RWPE1 (cell line): ENCODE data around the gene DMXL1.

Experiments
- CTCF ChIA-PET: fragments of 350-600 bp; sonication (Branson Sonifier 250); formaldehyde crosslinking; extraction: SDS; loops from one replicate; lab custom pipeline; 2021; lab: Yijun Ruan, JAX
- POLR2A ChIA-PET: fragments of 400-600 bp; formaldehyde crosslinking; extraction: SDS; loops from one replicate; lab custom pipeline; 2020; ENCODE audit warnings: antibody characterized with exemption; ENCODE audit not compliant: low non-redundant PET; lab: Yijun Ruan, JAX
- DNase-seq: peaks from one replicate; pipeline ENCODE4 v3.0.0; 2012; ENCODE audit warnings: low spot score
- H3K27ac ChIP-seq: fragments of 450-650 bp; 2 replicates; pipeline ENCODE4 v1.5.1; 2017
- TF ChIP-seq, protein P1 (sequence below): fragments of 450-650 bp; conservative IDR thresholded peaks from 2 replicates; pipeline ENCODE4 v1.5.1; 2017; ENCODE audit warnings: low read depth, mild to moderate bottlenecking

The DMXL1 gene

DNA sequence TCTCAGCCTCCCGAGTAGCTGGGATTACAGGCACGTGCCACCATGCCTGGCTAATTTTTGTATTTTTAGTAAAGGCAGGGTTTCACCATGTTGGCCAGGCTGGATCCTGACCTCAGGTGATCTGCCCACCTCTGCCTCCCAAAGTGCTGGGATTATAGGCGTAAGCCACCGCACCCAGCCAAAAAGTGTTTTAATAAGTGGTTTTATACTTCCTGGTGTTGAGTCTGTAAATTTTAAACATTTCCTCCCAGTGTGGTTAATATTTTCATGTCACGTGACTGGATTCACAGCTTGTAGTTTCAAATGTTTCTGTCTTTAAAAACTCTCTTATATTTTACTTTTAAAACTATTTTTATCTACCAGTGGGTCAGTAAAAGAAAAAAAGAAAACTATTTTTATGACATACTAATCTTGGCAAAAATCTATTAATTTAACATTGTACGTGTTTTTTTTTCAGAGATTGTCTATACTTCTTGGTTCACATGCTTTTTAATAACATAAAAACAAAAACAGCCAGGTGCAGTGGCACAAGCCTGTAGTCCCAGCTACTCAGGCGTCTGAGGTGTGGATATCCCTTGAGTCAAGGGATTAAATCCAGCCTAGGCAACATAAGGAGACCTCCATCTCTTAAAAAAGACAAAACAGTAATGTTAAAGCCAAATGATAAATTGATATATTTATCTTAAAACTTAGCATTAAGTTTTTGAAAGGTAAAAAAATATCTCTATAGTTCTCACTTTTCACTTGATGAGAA is 117.1 kb downstream of the DMXL1 start:
- DNase-seq = no peak
- POLR2A ChIA-PET = no interaction called here
- TF ChIP-seq, protein P1, sequence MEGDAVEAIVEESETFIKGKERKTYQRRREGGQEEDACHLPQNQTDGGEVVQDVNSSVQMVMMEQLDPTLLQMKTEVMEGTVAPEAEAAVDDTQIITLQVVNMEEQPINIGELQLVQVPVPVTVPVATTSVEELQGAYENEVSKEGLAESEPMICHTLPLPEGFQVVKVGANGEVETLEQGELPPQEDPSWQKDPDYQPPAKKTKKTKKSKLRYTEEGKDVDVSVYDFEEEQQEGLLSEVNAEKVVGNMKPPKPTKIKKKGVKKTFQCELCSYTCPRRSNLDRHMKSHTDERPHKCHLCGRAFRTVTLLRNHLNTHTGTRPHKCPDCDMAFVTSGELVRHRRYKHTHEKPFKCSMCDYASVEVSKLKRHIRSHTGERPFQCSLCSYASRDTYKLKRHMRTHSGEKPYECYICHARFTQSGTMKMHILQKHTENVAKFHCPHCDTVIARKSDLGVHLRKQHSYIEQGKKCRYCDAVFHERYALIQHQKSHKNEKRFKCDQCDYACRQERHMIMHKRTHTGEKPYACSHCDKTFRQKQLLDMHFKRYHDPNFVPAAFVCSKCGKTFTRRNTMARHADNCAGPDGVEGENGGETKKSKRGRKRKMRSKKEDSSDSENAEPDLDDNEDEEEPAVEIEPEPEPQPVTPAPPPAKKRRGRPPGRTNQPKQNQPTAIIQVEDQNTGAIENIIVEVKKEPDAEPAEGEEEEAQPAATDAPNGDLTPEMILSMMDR = no peak
- no peak overlapping the region for H3K27ac ChIP-seq
- CTCF ChIA-PET = interaction anchor here (1.1 kb wide), 1 partner anchor 224 kb away, joined by 3 read pairs; no protein-coding TSS in a partner anchor

DNA sequence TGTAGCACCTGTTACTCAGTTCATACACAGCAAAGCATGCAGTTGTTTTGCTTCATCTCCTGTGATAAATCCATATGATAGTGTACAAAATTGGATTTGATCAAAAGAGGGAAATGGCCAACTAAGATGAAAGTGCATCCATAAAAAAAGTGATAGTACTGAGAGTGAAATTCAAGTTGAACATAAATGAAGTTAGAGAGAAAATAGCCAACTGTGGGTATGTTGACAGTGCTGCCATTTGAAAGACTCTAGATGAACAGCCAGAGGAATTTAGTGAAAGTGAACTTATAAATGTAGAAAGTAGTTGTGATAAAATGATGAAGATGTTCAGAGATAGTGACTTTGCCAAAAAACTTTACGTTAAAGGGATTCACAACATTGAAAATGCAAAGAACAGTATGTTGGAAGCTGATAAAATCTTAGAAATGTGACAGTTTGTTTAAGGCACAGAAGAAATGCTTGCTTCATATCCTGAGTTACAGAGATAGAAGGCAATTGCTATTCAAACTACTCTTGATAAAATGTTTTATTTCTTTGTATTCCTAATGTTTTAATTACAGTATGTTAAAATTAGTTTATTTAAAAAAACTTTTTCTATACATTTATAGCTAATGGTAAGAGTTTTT is 119.7 kb downstream of the DMXL1 start:
- ChIA-PET CTCF (interaction anchor here (0.6 kb wide), 2 partner anchors 140 to 682 kb away, joined by 3 to 5 read pairs; no protein-coding TSS in a partner anchor), POLR2A (no interaction called here)
- DNase-seq = no peak
- no peak overlapping the region for H3K27ac ChIP-seq
- TF ChIP-seq, protein P1 = no peak

DNA sequence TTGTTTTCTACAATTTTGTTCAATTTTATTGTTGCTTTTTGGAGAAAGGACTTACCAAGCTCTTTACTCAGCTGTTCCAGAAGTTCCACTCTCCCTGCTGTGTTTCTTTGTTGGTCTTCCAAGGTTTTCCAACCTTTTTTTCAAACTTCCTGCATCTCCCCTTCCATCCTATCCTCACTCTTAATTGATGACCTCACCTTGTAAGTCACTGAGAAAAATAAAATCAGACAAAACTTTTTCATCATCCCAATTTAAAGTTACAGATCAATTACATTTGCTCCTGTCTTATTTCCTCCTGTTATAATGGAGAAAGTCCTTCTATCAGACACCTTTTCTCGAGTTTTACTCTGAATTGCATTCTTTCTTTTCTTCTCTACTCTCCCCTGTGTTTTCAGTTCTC is 121.1 kb downstream of the DMXL1 start:
- H3K27ac ChIP-seq = no peak overlapping the region
- POLR2A ChIA-PET = no interaction called here
- DNase-seq = no peak
- TF ChIP-seq, protein P1 = no peak
- CTCF ChIA-PET = interaction anchor here (1.2 kb wide), 1 partner anchor 20 kb away, joined by 8 read pairs; no protein-coding TSS in a partner anchor

DNA sequence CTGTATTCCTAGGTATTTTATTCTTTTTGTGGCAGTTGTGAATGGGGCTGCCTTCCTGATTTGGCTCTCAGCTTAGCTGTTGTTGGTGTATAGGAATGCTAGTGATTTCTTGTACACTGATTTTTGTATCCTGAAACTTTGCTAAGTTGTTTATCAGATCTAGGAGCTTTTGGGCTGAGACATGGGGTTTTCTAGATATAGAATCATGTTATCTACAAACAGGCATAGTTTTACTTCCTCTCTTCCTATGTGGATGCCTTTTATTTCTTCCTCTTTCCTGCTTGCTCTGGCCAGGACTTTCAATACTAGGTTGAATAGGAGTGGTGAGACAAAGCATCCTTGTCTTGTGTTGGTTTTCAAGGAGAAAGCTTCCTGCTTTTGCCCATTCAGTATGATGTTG is 129.9 kb downstream of the DMXL1 start:
- ChIA-PET CTCF (interaction anchor here (0.6 kb wide), 1 partner anchor 285 kb away, joined by 6 read pairs; no protein-coding TSS in a partner anchor), POLR2A (no interaction called here)
- no peak for DNase-seq
- TF ChIP-seq, protein P1 = no peak
- H3K27ac ChIP-seq = no peak overlapping the region

DNA sequence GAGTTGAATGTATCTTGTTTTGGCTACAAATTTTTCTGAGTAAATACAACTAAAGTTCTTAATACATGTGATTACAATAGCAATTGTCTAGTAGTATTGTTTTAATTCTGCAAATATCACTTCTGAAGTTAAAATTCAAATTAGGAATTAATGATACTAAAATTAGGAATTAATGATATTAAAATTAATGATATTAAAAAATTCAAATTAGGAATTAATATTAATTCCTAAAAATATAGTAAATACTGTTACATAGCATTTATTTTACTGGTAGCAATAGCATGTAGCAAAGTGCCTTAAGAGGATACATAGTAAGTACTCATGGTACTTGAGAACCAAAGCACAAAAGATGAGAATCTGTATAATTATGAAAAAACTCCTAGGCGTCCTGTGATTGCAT is 136.2 kb downstream of the DMXL1 start:
- no peak for DNase-seq
- TF ChIP-seq, protein P1 = no peak
- CTCF ChIA-PET = no interaction called here
- H3K27ac ChIP-seq = no peak overlapping the region
- POLR2A ChIA-PET = no interaction called here

DNA sequence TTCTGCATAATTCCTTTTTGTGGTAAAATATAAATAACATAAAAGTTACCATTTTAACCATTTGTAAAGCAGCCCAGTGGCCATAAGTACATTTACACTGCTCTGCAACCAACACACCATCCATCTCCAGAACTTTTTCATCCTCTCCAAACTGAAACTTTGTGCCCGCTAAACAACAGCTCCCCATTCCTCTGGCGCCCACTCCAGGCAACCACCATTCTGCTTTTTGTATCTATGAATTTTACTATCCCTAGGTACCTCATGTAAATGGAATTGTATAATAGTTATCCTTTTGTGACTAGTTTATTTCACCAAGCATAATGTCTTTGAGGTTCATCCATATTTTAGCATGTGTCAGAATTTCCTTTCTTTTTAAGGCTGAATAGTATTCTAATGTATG is 141.1 kb downstream of the DMXL1 start:
- H3K27ac ChIP-seq = no peak overlapping the region
- ChIA-PET CTCF (no interaction called here), POLR2A (no interaction called here)
- DNase-seq = no peak
- TF ChIP-seq, protein P1 = no peak
